Neural cell (in vitro differentiated cells): ENCODE results near the gene PLSCR4. TPM values are rescaled to one million over a fixed set of nuclear protein-coding genes. Genes with fewer than 3 reads are reported as not detected.

Experiments used
- H2AFZ ChIP-seq: fragments of 200-600, 300-800 bp; sonication (generic), shearing (Covaris generic); 2 replicates; pipeline ENCODE4 v1.6.0; 2014; ENCODE audit warnings: low read depth, mild to moderate bottlenecking, antibody characterized with exemption, low read length, moderate library complexity
- H3F3A ChIP-seq: fragments of 200-600 bp; shearing (Covaris generic); 2 replicates; pipeline ENCODE4 v1.6.1; 2016; ENCODE audit warnings: mild to moderate bottlenecking, moderate library complexity, mixed read lengths, antibody characterized with exemption, low read length; ENCODE audit not compliant: insufficient read depth, poor library complexity, severe bottlenecking
- H3K27ac ChIP-seq: fragments of 200-600, 300-800 bp; sonication (generic), shearing (Covaris generic); 2 replicates; pipeline ENCODE4 v1.5.1; 2014; ENCODE audit warnings: mild to moderate bottlenecking, low read length, moderate library complexity
- H3K27me3 ChIP-seq: fragments of 300-800, 200-600 bp; sonication (generic), shearing (Covaris generic); 2 replicates; pipeline ENCODE4 v1.6.0; 2014; ENCODE audit warnings: mild to moderate bottlenecking, low read depth, low read length, moderate library complexity; ENCODE audit not compliant: insufficient read depth
- H3K36me3 ChIP-seq: fragments of 300-800, 200-600 bp; sonication (generic), shearing (Covaris generic); 2 replicates; pipeline ENCODE4 v1.5.1; 2014; ENCODE audit warnings: mild to moderate bottlenecking, antibody characterized with exemption, low read length, moderate library complexity; ENCODE audit not compliant: insufficient read depth
- H3K4me2 ChIP-seq: fragments of 300-800, 200-600 bp; sonication (generic), shearing (Covaris generic); 2 replicates; pipeline ENCODE4 v1.6.0; 2014; ENCODE audit warnings: mild to moderate bottlenecking, low read length
- H3K4me3 ChIP-seq: fragments of 300-800, 200-600 bp; sonication (generic), shearing (Covaris generic); 2 replicates; pipeline ENCODE4 v1.5.1; 2014; ENCODE audit warnings: mild to moderate bottlenecking, low read length, moderate library complexity
- H3K79me2 ChIP-seq: fragments of 200-600 bp; shearing (Covaris generic); replicated peaks from 2 replicates; pipeline ENCODE4 v1.6.0; 2014; ENCODE audit warnings: mild to moderate bottlenecking, low read length, moderate library complexity; ENCODE audit not compliant: insufficient read depth
- H3K9ac ChIP-seq: fragments of 300-800, 200-600 bp; sonication (generic), shearing (Covaris generic); 2 replicates; pipeline ENCODE4 v1.6.1; 2016; ENCODE audit warnings: mild to moderate bottlenecking, low read length, mixed read lengths
- H3K9me2 ChIP-seq: fragments of 200-600 bp; shearing (Covaris generic); 2 replicates; pipeline ENCODE4 v1.6.1; 2016; ENCODE audit warnings: mild to moderate bottlenecking, low read length, mixed read lengths; ENCODE audit not compliant: insufficient read depth
- H3K9me3 ChIP-seq: fragments of 200-600, 300-800 bp; sonication (generic), shearing (Covaris generic); 2 replicates; pipeline ENCODE4 v1.6.1; 2016; ENCODE audit warnings: mild to moderate bottlenecking, mixed run types, low read length, moderate library complexity, mixed read lengths
- H4K20me1 ChIP-seq: fragments of 200-600 bp; shearing (Covaris generic); 2 replicates; pipeline ENCODE4 v1.6.1; 2016; ENCODE audit warnings: mild to moderate bottlenecking, mixed run types; ENCODE audit not compliant: insufficient read depth
- CTCF ChIP-seq: fragments of 450-650 bp; IDR thresholded peaks from 2 replicates; pipeline ENCODE4 v1.5.1; 2014; ENCODE audit warnings: antibody characterized with exemption, mild to moderate bottlenecking, moderate library complexity; ENCODE audit not compliant: poor library complexity, severe bottlenecking
- EP300 ChIP-seq: fragments of 450-650 bp; conservative IDR thresholded peaks from 2 replicates; pipeline ENCODE4 v1.6.1; 2014; ENCODE audit warnings: antibody characterized with exemption, mild to moderate bottlenecking, moderate library complexity; ENCODE audit not compliant: poor library complexity, severe bottlenecking
- EZH2 ChIP-seq: fragments of 200-600, 300-800 bp; shearing (Covaris generic), sonication (generic); IDR thresholded peaks from 2 replicates; pipeline ENCODE4 v1.6.1; 2014; ENCODE audit warnings: antibody characterized with exemption, low read length, borderline replicate concordance, mild to moderate bottlenecking; ENCODE audit not compliant: insufficient read depth, poor library complexity, severe bottlenecking
- MXI1 ChIP-seq: fragments of 450-650 bp; conservative IDR thresholded peaks from 2 replicates; pipeline ENCODE4 v1.6.1; 2014; ENCODE audit warnings: antibody characterized with exemption, mild to moderate bottlenecking; ENCODE audit not compliant: poor library complexity, severe bottlenecking
- POLR2AphosphoS5 ChIP-seq: IDR thresholded peaks from 2 replicates; pipeline ENCODE4 v1.6.1; 2012
- RAD21 ChIP-seq: fragments of 450-650 bp; conservative IDR thresholded peaks from 2 replicates; pipeline ENCODE4 v1.6.1; 2014; ENCODE audit warnings: antibody characterized with exemption, mild to moderate bottlenecking, moderate library complexity
- REST ChIP-seq: IDR thresholded peaks from 2 replicates; pipeline ENCODE4 v1.6.1; 2012; ENCODE audit warnings: borderline replicate concordance
- SMC3 ChIP-seq: fragments of 450-650 bp; conservative IDR thresholded peaks from 2 replicates; pipeline ENCODE4 v1.6.1; 2014; ENCODE audit warnings: antibody characterized with exemption, mild to moderate bottlenecking, moderate library complexity; ENCODE audit not compliant: poor library complexity
- TAF1 ChIP-seq: IDR thresholded peaks from 2 replicates; pipeline ENCODE4 v1.6.1; 2012; ENCODE audit warnings: low read depth
- polyA plus RNA-seq: library from polyadenylated mRNA; depleted of rRNA; stranded (reverse); fragments of >200 nt; gene quantifications from 2 replicates; pipeline ENCODE4 v1.2.3, GENCODE V29; 2014

The PLSCR4 gene
- polyA plus RNA-seq, 1 donor from 2014 or later: not detected

GRCh38 chr3:146262371-146263110, 11.6 kb upstream of the PLSCR4 start:
- H3K36me3 ChIP-seq: no peaks in the 10 kb centered on the region

More at GRCh38 chr3:146262371-146263110, 11.6 kb upstream of the PLSCR4 start:
- Histone ChIP-seq H2AFZ (no peak overlapping the region), H3K27me3 (no peaks in the 10 kb centered on the region), H3K4me2 (no peak overlapping the region), H3K4me3 (no peak overlapping the region), H3K9me3 (no peaks in the 10 kb centered on the region), H3F3A (no peaks in the 10 kb centered on the region), H3K79me2 (no peaks in the 10 kb centered on the region), H3K9me2 (no peaks in the 10 kb centered on the region), H4K20me1 (no peaks in the 10 kb centered on the region), H3K27ac (no peak overlapping the region), H3K9ac (no peak overlapping the region)
- no peak for TF ChIP-seq RAD21
- TF ChIP-seq POLR2AphosphoS5: no peak
- no peak for TF ChIP-seq EP300
- TF ChIP-seq REST: no peak
- TF ChIP-seq MXI1: no peak
- TF ChIP-seq TAF1: no peak
- TF ChIP-seq SMC3: no peak
- TF ChIP-seq CTCF: no peak
- TF ChIP-seq EZH2: no peak
